Measurements from ENCODE around the gene GPR162. TPM values are rescaled to one million over a fixed set of nuclear protein-coding genes. Genes with fewer than 3 reads are reported as not detected.

GPR162 gene, protein sequence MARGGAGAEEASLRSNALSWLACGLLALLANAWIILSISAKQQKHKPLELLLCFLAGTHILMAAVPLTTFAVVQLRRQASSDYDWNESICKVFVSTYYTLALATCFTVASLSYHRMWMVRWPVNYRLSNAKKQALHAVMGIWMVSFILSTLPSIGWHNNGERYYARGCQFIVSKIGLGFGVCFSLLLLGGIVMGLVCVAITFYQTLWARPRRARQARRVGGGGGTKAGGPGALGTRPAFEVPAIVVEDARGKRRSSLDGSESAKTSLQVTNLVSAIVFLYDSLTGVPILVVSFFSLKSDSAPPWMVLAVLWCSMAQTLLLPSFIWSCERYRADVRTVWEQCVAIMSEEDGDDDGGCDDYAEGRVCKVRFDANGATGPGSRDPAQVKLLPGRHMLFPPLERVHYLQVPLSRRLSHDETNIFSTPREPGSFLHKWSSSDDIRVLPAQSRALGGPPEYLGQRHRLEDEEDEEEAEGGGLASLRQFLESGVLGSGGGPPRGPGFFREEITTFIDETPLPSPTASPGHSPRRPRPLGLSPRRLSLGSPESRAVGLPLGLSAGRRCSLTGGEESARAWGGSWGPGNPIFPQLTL
- polyA plus RNA-seq (2012; ENCODE audit: insufficient read length, low read depth) = 33.6 TPM

GRCh38 chr12:6821591-6822425 is at the start of gene GPR162:
TSS of gene GPR162 (plus strand) at chr12:6821821. CDS start at chr12:6823899, 2,078 bp downstream.
- no peak for TF ChIP-seq POLR2AphosphoS5 (IDR thresholded peaks at IDR 0.05; ENCODE audit: low read depth, low read length)
- TF ChIP-seq, protein P1, sequence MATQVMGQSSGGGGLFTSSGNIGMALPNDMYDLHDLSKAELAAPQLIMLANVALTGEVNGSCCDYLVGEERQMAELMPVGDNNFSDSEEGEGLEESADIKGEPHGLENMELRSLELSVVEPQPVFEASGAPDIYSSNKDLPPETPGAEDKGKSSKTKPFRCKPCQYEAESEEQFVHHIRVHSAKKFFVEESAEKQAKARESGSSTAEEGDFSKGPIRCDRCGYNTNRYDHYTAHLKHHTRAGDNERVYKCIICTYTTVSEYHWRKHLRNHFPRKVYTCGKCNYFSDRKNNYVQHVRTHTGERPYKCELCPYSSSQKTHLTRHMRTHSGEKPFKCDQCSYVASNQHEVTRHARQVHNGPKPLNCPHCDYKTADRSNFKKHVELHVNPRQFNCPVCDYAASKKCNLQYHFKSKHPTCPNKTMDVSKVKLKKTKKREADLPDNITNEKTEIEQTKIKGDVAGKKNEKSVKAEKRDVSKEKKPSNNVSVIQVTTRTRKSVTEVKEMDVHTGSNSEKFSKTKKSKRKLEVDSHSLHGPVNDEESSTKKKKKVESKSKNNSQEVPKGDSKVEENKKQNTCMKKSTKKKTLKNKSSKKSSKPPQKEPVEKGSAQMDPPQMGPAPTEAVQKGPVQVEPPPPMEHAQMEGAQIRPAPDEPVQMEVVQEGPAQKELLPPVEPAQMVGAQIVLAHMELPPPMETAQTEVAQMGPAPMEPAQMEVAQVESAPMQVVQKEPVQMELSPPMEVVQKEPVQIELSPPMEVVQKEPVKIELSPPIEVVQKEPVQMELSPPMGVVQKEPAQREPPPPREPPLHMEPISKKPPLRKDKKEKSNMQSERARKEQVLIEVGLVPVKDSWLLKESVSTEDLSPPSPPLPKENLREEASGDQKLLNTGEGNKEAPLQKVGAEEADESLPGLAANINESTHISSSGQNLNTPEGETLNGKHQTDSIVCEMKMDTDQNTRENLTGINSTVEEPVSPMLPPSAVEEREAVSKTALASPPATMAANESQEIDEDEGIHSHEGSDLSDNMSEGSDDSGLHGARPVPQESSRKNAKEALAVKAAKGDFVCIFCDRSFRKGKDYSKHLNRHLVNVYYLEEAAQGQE (IDR thresholded peaks at IDR 0.05; ENCODE audit: insufficient read depth in 1 of 2, low read depth in 2 of 2, low read length in 2 of 2) = no peak
- TF ChIP-seq TAF1 (IDR thresholded peaks at IDR 0.05; ENCODE audit: borderline replicate concordance, insufficient read depth, low read length) = no peak
- TF ChIP-seq FOXP2 (optimal IDR thresholded peaks at IDR 0.05; ENCODE audit: borderline replicate concordance, extremely low read depth, extremely low read length, insufficient read depth) = no peak
- TF ChIP-seq SIN3A (IDR thresholded peaks at IDR 0.05; ENCODE audit: borderline replicate concordance, insufficient read depth, low read length) = no peak

DNA sequence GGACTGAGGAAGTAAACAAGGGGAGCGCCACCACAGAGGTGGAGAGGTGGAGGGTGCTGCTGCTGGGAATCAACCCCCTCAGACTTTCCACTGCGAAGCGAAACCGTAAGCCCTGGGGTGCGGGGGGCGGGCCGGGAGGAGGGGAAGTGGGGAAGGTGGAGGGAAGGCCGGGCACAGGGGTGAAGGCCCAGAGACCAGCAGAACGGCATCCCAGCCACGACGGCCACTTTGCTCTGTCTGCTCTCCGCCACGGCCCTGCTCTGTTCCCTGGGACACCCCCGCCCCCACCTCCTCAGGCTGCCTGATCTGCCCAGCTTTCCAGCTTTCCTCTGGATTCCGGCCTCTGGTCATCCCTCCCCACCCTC is 49.3 kb upstream of the GPR162 start, which contains the start of gene LAG3:
TSS of gene LAG3 (plus strand) at position 190 of the 365 bp plus-strand sequence. CDS start 333 bp downstream, outside the sequence.
- TF ChIP-seq SIN3A (IDR thresholded peaks at IDR 0.05; ENCODE audit: borderline replicate concordance, insufficient read depth, low read length) = no peak
- 0 out of 2 replicates have a peak, but pooled peaks have one; percentile 3 for TF ChIP-seq POLR2AphosphoS5 (IDR thresholded peaks at IDR 0.05; ENCODE audit: low read depth, low read length)

DNA sequence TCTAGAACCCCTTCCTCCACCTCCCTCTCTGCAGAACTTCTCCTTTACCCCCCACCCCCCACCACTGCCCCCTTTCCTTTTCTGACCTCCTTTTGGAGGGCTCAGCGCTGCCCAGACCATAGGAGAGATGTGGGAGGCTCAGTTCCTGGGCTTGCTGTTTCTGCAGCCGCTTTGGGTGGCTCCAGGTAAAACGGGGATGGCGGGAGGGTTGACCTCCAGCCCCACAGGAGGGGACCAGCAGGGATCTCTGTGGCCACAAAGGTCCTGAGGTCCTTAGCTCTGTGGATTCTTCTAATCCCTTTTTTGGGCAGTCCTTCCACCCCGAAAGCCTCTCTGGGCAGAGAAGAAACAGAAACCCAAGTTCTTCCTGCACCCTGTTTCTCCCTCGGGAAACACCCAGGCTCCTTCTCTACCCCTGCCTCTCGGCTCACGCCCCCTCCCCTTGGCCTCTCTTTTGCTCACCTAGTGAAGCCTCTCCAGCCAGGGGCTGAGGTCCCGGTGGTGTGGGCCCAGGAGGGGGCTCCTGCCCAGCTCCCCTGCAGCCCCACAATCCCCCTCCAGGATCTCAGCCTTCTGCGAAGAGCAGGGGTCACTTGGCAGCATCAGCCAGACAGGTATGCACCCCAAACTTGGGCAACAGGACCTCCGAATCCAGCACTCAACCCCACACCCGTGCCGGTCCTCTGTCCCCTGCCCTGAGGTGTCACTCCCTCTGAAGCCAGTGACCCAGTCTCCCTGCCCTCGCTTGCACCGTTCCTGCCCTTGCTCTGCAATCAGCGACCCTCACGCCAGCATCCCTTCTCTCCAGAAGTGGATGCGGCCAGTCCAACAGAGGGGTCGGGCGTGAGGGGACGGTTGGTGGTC is 48.7 kb upstream of the GPR162 start:
- TF ChIP-seq TAF1 (IDR thresholded peaks at IDR 0.05; ENCODE audit: borderline replicate concordance, insufficient read depth, low read length) (no peak), FOXP2 (optimal IDR thresholded peaks at IDR 0.05; ENCODE audit: borderline replicate concordance, extremely low read depth, extremely low read length, insufficient read depth) (no peak), POLR2AphosphoS5 (IDR thresholded peaks at IDR 0.05; ENCODE audit: low read depth, low read length) (no peak), SIN3A (IDR thresholded peaks at IDR 0.05; ENCODE audit: borderline replicate concordance, insufficient read depth, low read length) (no peak)
- TF ChIP-seq, protein P1 (IDR thresholded peaks at IDR 0.05; ENCODE audit: insufficient read depth in 1 of 2, low read depth in 2 of 2, low read length in 2 of 2) = no peak

GRCh38 chr12:6773590-6774351 is 47.9 kb upstream of the GPR162 start:
- TF ChIP-seq, protein P1 (IDR thresholded peaks at IDR 0.05; ENCODE audit: insufficient read depth in 1 of 2, low read depth in 2 of 2, low read length in 2 of 2) = no peak
